ENCODE measurements around the gene CDH2. TPM values are rescaled to one million over a fixed set of nuclear protein-coding genes. Genes with fewer than 3 reads are reported as not detected.

Gene CDH2
- polyA plus RNA-seq, 1 donor from 2014 or later = 199 TPM

DNA sequence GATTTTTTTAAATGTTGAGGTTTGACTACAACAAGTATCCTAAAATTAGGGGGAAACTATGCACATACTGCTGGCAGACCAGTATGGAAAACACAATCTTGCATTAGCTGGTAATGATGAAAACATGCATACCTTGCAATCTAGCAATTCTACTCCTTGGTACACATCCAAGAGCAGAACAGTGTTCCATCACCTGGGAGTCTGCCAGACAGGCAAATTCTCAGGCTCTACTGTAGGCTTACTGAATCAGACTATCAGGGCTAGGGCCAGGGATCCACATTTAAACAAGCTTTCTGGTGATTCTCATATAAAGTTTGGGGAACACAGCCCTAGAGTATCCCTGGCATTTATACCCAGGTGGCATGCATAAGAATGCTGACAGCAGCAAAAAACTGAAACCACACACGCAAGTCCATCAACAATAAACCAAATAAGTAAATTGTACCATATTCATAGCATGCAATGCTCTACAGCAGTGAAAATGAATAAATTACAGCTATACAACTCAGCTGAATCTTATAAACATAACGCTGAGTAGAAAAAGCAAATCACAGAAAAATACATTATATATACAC, 13.6 kb downstream of the CDH2 start:
- H3K79me2 ChIP-seq (replicated peaks; ENCODE audit: insufficient read depth, low read length) = peaks cover 98% of the 10 kb centered on the region
- no peaks in the 10 kb centered on the region for H3K27me3 ChIP-seq (ENCODE audit: insufficient read depth, low read depth, low read length)
- no peaks in the 10 kb centered on the region for H3K36me3 ChIP-seq (ENCODE audit: insufficient read depth, low read length)
- peaks cover 26% of the 10 kb centered on the region for H4K20me1 ChIP-seq (ENCODE audit: insufficient read depth)
- H3K4me2 ChIP-seq (ENCODE audit: low read length) = no peak overlapping the region
- H3K9me2 ChIP-seq (ENCODE audit: insufficient read depth, low read length) = no peaks in the 10 kb centered on the region
- H3K27ac ChIP-seq (ENCODE audit: low read length) = no peak overlapping the region
- TF ChIP-seq TAF1 (IDR thresholded peaks at IDR 0.05; ENCODE audit: low read depth) (no peak), EP300 (conservative IDR thresholded peaks at IDR 0.05; ENCODE audit: poor library complexity, severe bottlenecking) (no peak), SMC3 (conservative IDR thresholded peaks at IDR 0.05; ENCODE audit: poor library complexity) (no peak), RAD21 (conservative IDR thresholded peaks at IDR 0.05) (no peak), MXI1 (conservative IDR thresholded peaks at IDR 0.05; ENCODE audit: poor library complexity, severe bottlenecking) (no peak), POLR2AphosphoS5 (IDR thresholded peaks at IDR 0.05) (no peak), EZH2 (IDR thresholded peaks at IDR 0.05; ENCODE audit: borderline replicate concordance, insufficient read depth, low read length, poor library complexity, severe bottlenecking) (no peak)
- TF ChIP-seq, protein P1, sequence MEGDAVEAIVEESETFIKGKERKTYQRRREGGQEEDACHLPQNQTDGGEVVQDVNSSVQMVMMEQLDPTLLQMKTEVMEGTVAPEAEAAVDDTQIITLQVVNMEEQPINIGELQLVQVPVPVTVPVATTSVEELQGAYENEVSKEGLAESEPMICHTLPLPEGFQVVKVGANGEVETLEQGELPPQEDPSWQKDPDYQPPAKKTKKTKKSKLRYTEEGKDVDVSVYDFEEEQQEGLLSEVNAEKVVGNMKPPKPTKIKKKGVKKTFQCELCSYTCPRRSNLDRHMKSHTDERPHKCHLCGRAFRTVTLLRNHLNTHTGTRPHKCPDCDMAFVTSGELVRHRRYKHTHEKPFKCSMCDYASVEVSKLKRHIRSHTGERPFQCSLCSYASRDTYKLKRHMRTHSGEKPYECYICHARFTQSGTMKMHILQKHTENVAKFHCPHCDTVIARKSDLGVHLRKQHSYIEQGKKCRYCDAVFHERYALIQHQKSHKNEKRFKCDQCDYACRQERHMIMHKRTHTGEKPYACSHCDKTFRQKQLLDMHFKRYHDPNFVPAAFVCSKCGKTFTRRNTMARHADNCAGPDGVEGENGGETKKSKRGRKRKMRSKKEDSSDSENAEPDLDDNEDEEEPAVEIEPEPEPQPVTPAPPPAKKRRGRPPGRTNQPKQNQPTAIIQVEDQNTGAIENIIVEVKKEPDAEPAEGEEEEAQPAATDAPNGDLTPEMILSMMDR (IDR thresholded peaks at IDR 0.05; ENCODE audit: poor library complexity, severe bottlenecking) = no peak
- TF ChIP-seq, protein P2, sequence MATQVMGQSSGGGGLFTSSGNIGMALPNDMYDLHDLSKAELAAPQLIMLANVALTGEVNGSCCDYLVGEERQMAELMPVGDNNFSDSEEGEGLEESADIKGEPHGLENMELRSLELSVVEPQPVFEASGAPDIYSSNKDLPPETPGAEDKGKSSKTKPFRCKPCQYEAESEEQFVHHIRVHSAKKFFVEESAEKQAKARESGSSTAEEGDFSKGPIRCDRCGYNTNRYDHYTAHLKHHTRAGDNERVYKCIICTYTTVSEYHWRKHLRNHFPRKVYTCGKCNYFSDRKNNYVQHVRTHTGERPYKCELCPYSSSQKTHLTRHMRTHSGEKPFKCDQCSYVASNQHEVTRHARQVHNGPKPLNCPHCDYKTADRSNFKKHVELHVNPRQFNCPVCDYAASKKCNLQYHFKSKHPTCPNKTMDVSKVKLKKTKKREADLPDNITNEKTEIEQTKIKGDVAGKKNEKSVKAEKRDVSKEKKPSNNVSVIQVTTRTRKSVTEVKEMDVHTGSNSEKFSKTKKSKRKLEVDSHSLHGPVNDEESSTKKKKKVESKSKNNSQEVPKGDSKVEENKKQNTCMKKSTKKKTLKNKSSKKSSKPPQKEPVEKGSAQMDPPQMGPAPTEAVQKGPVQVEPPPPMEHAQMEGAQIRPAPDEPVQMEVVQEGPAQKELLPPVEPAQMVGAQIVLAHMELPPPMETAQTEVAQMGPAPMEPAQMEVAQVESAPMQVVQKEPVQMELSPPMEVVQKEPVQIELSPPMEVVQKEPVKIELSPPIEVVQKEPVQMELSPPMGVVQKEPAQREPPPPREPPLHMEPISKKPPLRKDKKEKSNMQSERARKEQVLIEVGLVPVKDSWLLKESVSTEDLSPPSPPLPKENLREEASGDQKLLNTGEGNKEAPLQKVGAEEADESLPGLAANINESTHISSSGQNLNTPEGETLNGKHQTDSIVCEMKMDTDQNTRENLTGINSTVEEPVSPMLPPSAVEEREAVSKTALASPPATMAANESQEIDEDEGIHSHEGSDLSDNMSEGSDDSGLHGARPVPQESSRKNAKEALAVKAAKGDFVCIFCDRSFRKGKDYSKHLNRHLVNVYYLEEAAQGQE (IDR thresholded peaks at IDR 0.05; ENCODE audit: borderline replicate concordance) = no peak
- no peak overlapping the region for H2AFZ ChIP-seq (ENCODE audit: low read depth, low read length)
- no peak overlapping the region for H3K4me3 ChIP-seq (ENCODE audit: low read length)
- no peaks in the 10 kb centered on the region for H3F3A ChIP-seq (ENCODE audit: insufficient read depth, low read length, poor library complexity, severe bottlenecking)
- no peak overlapping the region for H3K9ac ChIP-seq (ENCODE audit: low read length)
- no peaks in the 10 kb centered on the region for H3K9me3 ChIP-seq (ENCODE audit: low read length)

DNA sequence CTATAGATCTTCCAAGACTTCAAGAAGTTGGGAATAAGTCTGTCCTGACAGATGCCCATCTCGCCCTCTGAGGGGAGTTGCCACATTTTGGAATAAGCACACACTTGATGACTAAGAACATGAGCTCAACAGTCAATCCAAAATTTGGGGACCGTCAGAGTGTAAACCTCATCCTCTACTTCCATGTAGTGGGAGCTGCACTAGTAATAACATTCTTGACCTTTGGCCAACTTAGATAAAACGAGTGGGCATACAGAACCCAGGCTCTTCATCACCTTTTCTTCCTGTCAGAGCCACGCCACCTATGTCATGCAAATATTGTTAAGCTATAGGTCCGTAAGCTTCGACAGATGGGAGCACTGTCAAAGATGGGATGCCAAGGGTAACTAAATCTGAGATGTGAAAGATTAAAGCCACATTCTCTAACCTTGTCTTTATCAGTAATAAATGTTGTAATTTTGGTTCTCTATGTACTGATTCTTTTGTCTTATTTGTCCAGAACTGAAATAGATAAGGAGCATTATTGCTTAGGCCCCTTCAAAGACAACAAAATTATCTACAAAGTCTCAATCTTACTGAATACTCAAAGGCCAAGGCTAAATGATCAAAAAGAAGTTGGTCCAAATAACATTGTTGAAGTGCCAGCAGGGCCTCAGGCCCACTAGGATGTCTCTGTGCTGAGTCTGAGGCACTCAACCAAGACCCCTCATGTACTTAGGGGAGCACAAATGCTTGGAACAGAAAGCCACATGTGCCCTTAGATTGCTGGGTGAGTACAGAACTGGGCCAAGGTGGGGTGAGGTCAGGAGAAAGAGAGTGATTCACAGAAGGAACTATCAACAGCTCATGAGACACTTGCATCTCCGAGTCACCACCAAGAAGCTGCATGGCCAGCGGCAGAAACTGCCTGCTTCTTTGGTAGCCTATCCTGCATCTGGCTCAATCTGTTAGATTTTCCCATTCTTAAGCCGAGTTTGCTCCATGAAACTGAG, 15.0 kb downstream of the CDH2 start:
- Histone ChIP-seq H3K4me2 (ENCODE audit: low read length) (no peak overlapping the region), H3K27ac (ENCODE audit: low read length) (no peak overlapping the region), H3K9me2 (ENCODE audit: insufficient read depth, low read length) (no peaks in the 10 kb centered on the region), H3K79me2 (replicated peaks; ENCODE audit: insufficient read depth, low read length) (peaks cover 98% of the 10 kb centered on the region), H3F3A (ENCODE audit: insufficient read depth, low read length, poor library complexity, severe bottlenecking) (no peaks in the 10 kb centered on the region), H3K9me3 (ENCODE audit: low read length) (no peaks in the 10 kb centered on the region), H3K27me3 (ENCODE audit: insufficient read depth, low read depth, low read length) (no peaks in the 10 kb centered on the region), H3K9ac (ENCODE audit: low read length) (no peak overlapping the region), H4K20me1 (ENCODE audit: insufficient read depth) (peaks cover 40% of the 10 kb centered on the region), H3K36me3 (ENCODE audit: insufficient read depth, low read length) (no peaks in the 10 kb centered on the region), H3K4me3 (ENCODE audit: low read length) (no peak overlapping the region), H2AFZ (ENCODE audit: low read depth, low read length) (no peak overlapping the region)
- no peak for TF ChIP-seq MXI1 (conservative IDR thresholded peaks at IDR 0.05; ENCODE audit: poor library complexity, severe bottlenecking)
- TF ChIP-seq, protein P1 (IDR thresholded peaks at IDR 0.05; ENCODE audit: poor library complexity, severe bottlenecking) = no peak
- TF ChIP-seq EZH2 (IDR thresholded peaks at IDR 0.05; ENCODE audit: borderline replicate concordance, insufficient read depth, low read length, poor library complexity, severe bottlenecking) = no peak
- TF ChIP-seq POLR2AphosphoS5 (IDR thresholded peaks at IDR 0.05) = no peak
- TF ChIP-seq SMC3 (conservative IDR thresholded peaks at IDR 0.05; ENCODE audit: poor library complexity) = no peak
- no peak for TF ChIP-seq RAD21 (conservative IDR thresholded peaks at IDR 0.05)
- TF ChIP-seq TAF1 (IDR thresholded peaks at IDR 0.05; ENCODE audit: low read depth) = no peak
- TF ChIP-seq, protein P2 (IDR thresholded peaks at IDR 0.05; ENCODE audit: borderline replicate concordance) = no peak
- TF ChIP-seq EP300 (conservative IDR thresholded peaks at IDR 0.05; ENCODE audit: poor library complexity, severe bottlenecking) = no peak
